H9 (cell line): ENCODE results near the gene DAPK2. TPM values are rescaled to one million over a fixed set of nuclear protein-coding genes. Genes with fewer than 3 reads are reported as not detected.
"Not testable (repeated sequence)": the region's sequence is repeated elsewhere in the genome, so short reads cannot be mapped to it uniquely, and the experiment has no call there.

Experiments used
- DNase-seq: peaks from one replicate; pipeline ENCODE4 v3.0.0-alpha.2; 2017
- H2AFZ ChIP-seq: one replicate; pipeline ENCODE4 v1.6.1; 2013; ENCODE audit warnings: mild to moderate bottlenecking, low read length, control low read depth, moderate library complexity
- H2AK5ac ChIP-seq: 2 replicates; pipeline ENCODE4 v1.6.1; 2013; ENCODE audit warnings: low read length, control low read depth, mixed read lengths; ENCODE audit not compliant: insufficient read length
- H2BK120ac ChIP-seq: one replicate; pipeline ENCODE4 v1.6.1; 2013; ENCODE audit warnings: low read depth, mild to moderate bottlenecking, low read length, control low read depth, inconsistent platforms; ENCODE audit not compliant: poor library complexity, severe bottlenecking
- H2BK12ac ChIP-seq: 2 replicates; pipeline ENCODE4 v1.6.1; 2013; ENCODE audit warnings: low read length, control low read depth, mixed read lengths, low read depth; ENCODE audit not compliant: insufficient read length
- H2BK15ac ChIP-seq: 2 replicates; pipeline ENCODE4 v1.6.1; 2013; ENCODE audit warnings: low read depth, low read length, control low read depth
- H2BK20ac ChIP-seq: one replicate; pipeline ENCODE4 v1.6.1; 2013; ENCODE audit warnings: low read depth, mild to moderate bottlenecking, low read length, control low read depth, inconsistent platforms; ENCODE audit not compliant: poor library complexity, severe bottlenecking
- H2BK5ac ChIP-seq: 2 replicates; pipeline ENCODE4 v1.6.1; 2013; ENCODE audit warnings: low read length, control low read depth, mixed read lengths; ENCODE audit not compliant: insufficient read length
- H3K14ac ChIP-seq: 2 replicates; pipeline ENCODE4 v1.6.1; 2013; ENCODE audit warnings: low read length, control low read depth; ENCODE audit not compliant: insufficient read depth
- H3K18ac ChIP-seq: 2 replicates; pipeline ENCODE4 v1.6.1; 2013; ENCODE audit warnings: low read depth, mild to moderate bottlenecking, mixed read lengths, low read length, control low read depth; ENCODE audit not compliant: insufficient read length
- H3K23ac ChIP-seq: 2 replicates; pipeline ENCODE4 v1.6.1; 2013; ENCODE audit warnings: low read length, control low read depth, mixed read lengths, low read depth; ENCODE audit not compliant: insufficient read length
- H3K23me2 ChIP-seq: 2 replicates; pipeline ENCODE4 v1.6.1; 2013; ENCODE audit warnings: low read depth, mild to moderate bottlenecking, mixed read lengths, low read length, control low read depth; ENCODE audit not compliant: insufficient read length, poor library complexity, severe bottlenecking
- H3K27ac ChIP-seq: 2 replicates; pipeline ENCODE4 v1.5.1; 2013; ENCODE audit warnings: low read length, control low read depth, mixed read lengths, low read depth; ENCODE audit not compliant: insufficient read length
- H3K27me3 ChIP-seq: 2 replicates; pipeline ENCODE4 v1.6.1; 2013; ENCODE audit warnings: low read length, control low read depth, inconsistent platforms; ENCODE audit not compliant: insufficient read depth
- H3K4ac ChIP-seq: 2 replicates; pipeline ENCODE4 v1.6.1; 2013; ENCODE audit warnings: low read depth, mild to moderate bottlenecking, control low read depth, inconsistent platforms, low read length, moderate library complexity
- H3K4me1 ChIP-seq: 2 replicates; pipeline ENCODE4 v1.6.1; 2013; ENCODE audit warnings: low read length, control low read depth, inconsistent platforms; ENCODE audit not compliant: insufficient read depth
- H3K4me2 ChIP-seq: 2 replicates; pipeline ENCODE4 v1.6.1; 2013; ENCODE audit warnings: low read length, control low read depth, mixed read lengths; ENCODE audit not compliant: insufficient read length, insufficient read depth
- H3K56ac ChIP-seq: 2 replicates; pipeline ENCODE4 v1.6.1; 2013; ENCODE audit warnings: low read depth, mild to moderate bottlenecking, mixed read lengths, low read length, control low read depth; ENCODE audit not compliant: insufficient read length
- H3K79me1 ChIP-seq: 2 replicates; pipeline ENCODE4 v1.6.1; 2013; ENCODE audit warnings: low read depth, mild to moderate bottlenecking, moderate library complexity, low read length, control low read depth, inconsistent platforms; ENCODE audit not compliant: insufficient read depth, poor library complexity, severe bottlenecking
- H3K79me2 ChIP-seq: 2 replicates; pipeline ENCODE4 v1.6.1; 2013; ENCODE audit warnings: low read length, control low read depth, inconsistent platforms; ENCODE audit not compliant: insufficient read depth
- H3K9ac ChIP-seq: 2 replicates; pipeline ENCODE4 v1.6.1; 2013; ENCODE audit warnings: low read length, control low read depth, mixed read lengths; ENCODE audit not compliant: insufficient read length; ENCODE audit errors: extremely low read depth
- H3K9me3 ChIP-seq: one replicate; pipeline ENCODE4 v1.6.1; 2013; ENCODE audit warnings: low read depth, low read length, inconsistent platforms; ENCODE audit not compliant: control insufficient read depth
- H3T11ph ChIP-seq: one replicate; pipeline ENCODE4 v1.6.1; 2013; ENCODE audit warnings: mild to moderate bottlenecking, low read length, control low read depth, inconsistent platforms
- H4K20me1 ChIP-seq: one replicate; pipeline ENCODE4 v1.6.1; 2013; ENCODE audit not compliant: control insufficient read depth, insufficient read length, insufficient read depth
- H4K5ac ChIP-seq: 2 replicates; pipeline ENCODE4 v1.6.1; 2013; ENCODE audit warnings: low read depth, mild to moderate bottlenecking, mixed read lengths, low read length, control low read depth; ENCODE audit not compliant: insufficient read length
- H4K8ac ChIP-seq: replicated peaks from 2 replicates; pipeline ENCODE4 v1.6.1; 2013; ENCODE audit warnings: low read length, control low read depth, mixed read lengths, low read depth; ENCODE audit not compliant: insufficient read length
- H4K91ac ChIP-seq: 2 replicates; pipeline ENCODE4 v1.6.1; 2013; ENCODE audit warnings: low read depth, mild to moderate bottlenecking, moderate library complexity, mixed read lengths, low read length, control low read depth; ENCODE audit not compliant: insufficient read length
- H3K27ac Mint-ChIP-seq, 3 experiments: 2 replicates in 2 of 3; 3 replicates in 1 of 3; pipeline ENCODE4 v1.8.0; 2020 to 2021; ENCODE audit warnings: mixed read lengths in 3 of 3, mild to moderate bottlenecking in 1 of 3, moderate library complexity in 1 of 3
- H3K27me3 Mint-ChIP-seq: 2 replicates; pipeline ENCODE4 v1.8.0; 2021; ENCODE audit warnings: low read depth, mild to moderate bottlenecking, moderate library complexity, mixed read lengths
- H3K36me3 Mint-ChIP-seq, 3 experiments: 2 replicates in 2 of 3; 3 replicates in 1 of 3; pipeline ENCODE4 v1.8.0; 2020 to 2021; ENCODE audit warnings: low read depth in 3 of 3, mixed read lengths in 3 of 3; ENCODE audit not compliant: insufficient read depth in 1 of 3
- H3K4me1 Mint-ChIP-seq, 2 experiments: 2 replicates each; pipeline ENCODE4 v1.8.0; 2020; ENCODE audit warnings: mixed read lengths in 2 of 2
- H3K4me3 Mint-ChIP-seq, 2 experiments: 2 replicates in 1 of 2; 3 replicates in 1 of 2; pipeline ENCODE4 v1.8.0; 2020 to 2021; ENCODE audit warnings: mild to moderate bottlenecking in 2 of 2, mixed read lengths in 2 of 2, moderate library complexity in 1 of 2
- H3K9me3 Mint-ChIP-seq, 2 experiments: 2 replicates in 1 of 2; 3 replicates in 1 of 2; pipeline ENCODE4 v1.8.0; 2020; ENCODE audit warnings: mild to moderate bottlenecking in 2 of 2, mixed read lengths in 2 of 2, moderate library complexity in 1 of 2
- CTCF ChIP-seq: fragments of 200-600 bp; sonication (generic); conservative IDR thresholded peaks from 3 replicates; pipeline ENCODE4 v1.8.0; 2021; ENCODE audit warnings: antibody characterized with exemption, mild to moderate bottlenecking
- whole genome bisulfite sequencing: extraction: QIAGEN DNeasy Blood & Tissue Kit; methylation state at CpG from one replicate; pipeline ENCODE4 v1.1.7; 2013; ENCODE audit warnings: missing lambda C conversion rate, low lambda C conversion rate, mixed read lengths; ENCODE audit not compliant: insufficient read length; ENCODE audit errors: extremely low coverage; 5-methylcytosine and 5-hydroxymethylcytosine counted together
- total RNA-seq: library from RNA; stranded (reverse); gene quantifications from 2 replicates; pipeline ENCODE4 v1.2.1, GENCODE V29; 2021

Gene DAPK2
- total RNA-seq, 1 experiment from 2014 or later: 3.5 TPM

GRCh38 chr15:64082757-64083156 is 36.5 kb upstream of the DAPK2 start:
- Histone ChIP-seq H3K9ac (no peak overlapping the region), H3K27ac (no peak overlapping the region), H3K4ac (no peak overlapping the region), H3K4me1 (no peaks in the 10 kb centered on the region), H3K18ac (no peak overlapping the region), H2BK15ac (no peak overlapping the region), H2BK12ac (no peak overlapping the region), H2BK5ac (no peak overlapping the region), H2AFZ (no peak overlapping the region), H3K79me2 (no peaks in the 10 kb centered on the region; the same call in 1 of the 2 replicates), H3K56ac (no peak overlapping the region), H3T11ph (no peak overlapping the region), H2BK20ac (no peak overlapping the region), H3K4me2 (no peak overlapping the region), H3K14ac (no peak overlapping the region), H2BK120ac (no peak overlapping the region), H4K5ac (no peak overlapping the region), H2AK5ac (no peak overlapping the region), H3K23me2 (no peaks in the 10 kb centered on the region), H3K27me3 (no peaks in the 10 kb centered on the region), H3K23ac (no peak overlapping the region), H4K8ac (no peak overlapping the region), H3K9me3 (no peaks in the 10 kb centered on the region), H4K91ac (no peak overlapping the region), H4K20me1 (no peaks in the 10 kb centered on the region), H3K79me1 (peaks cover 4% of the 10 kb centered on the region)
- H3K9me3 Mint-ChIP-seq: no peaks in the 10 kb centered on the region
- no peaks in the 10 kb centered on the region for H3K4me1 Mint-ChIP-seq
- H3K27me3 Mint-ChIP-seq: no peaks in the 10 kb centered on the region
- H3K4me3 Mint-ChIP-seq: no peak overlapping the region
- peaks cover 15 to 30% (median 16%) of the 10 kb centered on the region in 3 experiments; a peak in 6 of 7 replicates for H3K36me3 Mint-ChIP-seq
- WGBS: no CpG with 5 or more reads among the region's 3 CpGs
- TF ChIP-seq CTCF: no peak
- no peak for DNase-seq
- H3K27ac Mint-ChIP-seq: no peak overlapping the region

GRCh38 chr15:64073496-64073895 is 27.2 kb upstream of the DAPK2 start:
- not testable (repeated sequence) for H2AFZ ChIP-seq, H3K4me1 Mint-ChIP-seq, H2BK15ac ChIP-seq, H3K56ac ChIP-seq, H3T11ph ChIP-seq, H3K9ac ChIP-seq, H2BK20ac ChIP-seq, H2BK12ac ChIP-seq, H3K27ac ChIP-seq, H4K91ac ChIP-seq, H3K4me2 ChIP-seq, H2BK5ac ChIP-seq, H4K5ac ChIP-seq, H3K9me3 ChIP-seq, H4K8ac ChIP-seq, H3K27me3 ChIP-seq, DNase-seq, H3K4ac ChIP-seq, H4K20me1 ChIP-seq, H2BK120ac ChIP-seq, H3K27me3 Mint-ChIP-seq, H3K4me1 ChIP-seq, H3K18ac ChIP-seq, H3K79me1 ChIP-seq, H3K23me2 ChIP-seq, H3K14ac ChIP-seq, H3K9me3 Mint-ChIP-seq, H3K79me2 ChIP-seq, H3K4me3 Mint-ChIP-seq, H2AK5ac ChIP-seq, H3K23ac ChIP-seq, H3K27ac Mint-ChIP-seq
- WGBS: no CpG with 5 or more reads among the region's 2 CpGs
- H3K36me3 Mint-ChIP-seq: peaks cover 6 to 32% (median 21%) of the 10 kb centered on the region in 3 experiments; a peak in 6 of 7 replicates
